T-helper 22 cell (primary cell): ENCODE data around the gene ORC2.
A peak's percentile ranks its signal among the peaks of the same experiment; 100 is the strongest.
"Not testable (repeated sequence)": the region's sequence is repeated elsewhere in the genome, so short reads cannot be mapped to it uniquely, and the experiment has no call there.

ENCODE experiments used
- DNase-seq: peaks from one replicate; pipeline ENCODE4 v3.0.0-alpha.2; 2020; ENCODE audit warnings: low read depth

ORC2 gene

DNA sequence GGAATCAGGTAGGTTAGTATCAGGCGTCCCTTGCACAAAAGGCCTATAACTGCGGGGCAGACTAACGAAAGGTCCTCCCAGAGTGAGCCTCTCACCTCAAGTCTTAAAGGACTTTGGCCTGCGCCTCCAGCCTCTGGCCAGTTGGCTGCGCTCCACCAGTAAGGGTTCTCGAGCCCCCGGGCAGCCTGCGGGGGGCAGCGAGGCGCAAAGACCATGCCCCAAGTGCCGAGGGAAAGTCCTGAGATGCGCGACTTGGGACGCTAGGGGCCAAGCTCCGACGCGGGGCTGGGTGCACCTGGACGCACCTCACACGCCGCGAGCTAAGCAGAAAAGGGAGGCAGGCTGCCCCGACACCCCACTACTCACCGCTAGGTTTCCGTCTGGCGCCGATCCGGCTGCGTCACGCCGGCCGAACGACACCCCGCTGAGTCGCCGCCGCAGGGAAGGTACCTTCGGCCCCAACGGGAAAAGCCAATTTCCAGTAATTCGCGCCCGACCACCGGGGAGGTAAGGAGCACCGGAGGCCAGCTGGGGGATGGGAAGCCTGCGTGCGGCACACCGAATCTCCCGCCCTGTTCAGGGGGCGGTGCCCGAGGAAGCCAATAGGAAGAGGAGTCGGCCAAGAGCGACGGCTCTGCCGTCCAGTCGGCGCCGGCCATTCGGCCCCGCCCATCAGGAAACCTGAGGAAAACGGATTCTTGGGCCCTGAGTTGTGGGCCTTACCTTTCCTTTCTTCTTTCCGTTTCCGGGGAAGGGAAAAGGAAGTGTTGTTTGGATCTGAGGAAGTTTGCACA lies at the start of gene ORC2:
Gene ORC2 (minus strand): TSS at position 537 of the 794 bp plus-strand sequence. CDS start 5,537 bp downstream, outside the sequence.
- DNase-seq: peak; percentile 85

DNA sequence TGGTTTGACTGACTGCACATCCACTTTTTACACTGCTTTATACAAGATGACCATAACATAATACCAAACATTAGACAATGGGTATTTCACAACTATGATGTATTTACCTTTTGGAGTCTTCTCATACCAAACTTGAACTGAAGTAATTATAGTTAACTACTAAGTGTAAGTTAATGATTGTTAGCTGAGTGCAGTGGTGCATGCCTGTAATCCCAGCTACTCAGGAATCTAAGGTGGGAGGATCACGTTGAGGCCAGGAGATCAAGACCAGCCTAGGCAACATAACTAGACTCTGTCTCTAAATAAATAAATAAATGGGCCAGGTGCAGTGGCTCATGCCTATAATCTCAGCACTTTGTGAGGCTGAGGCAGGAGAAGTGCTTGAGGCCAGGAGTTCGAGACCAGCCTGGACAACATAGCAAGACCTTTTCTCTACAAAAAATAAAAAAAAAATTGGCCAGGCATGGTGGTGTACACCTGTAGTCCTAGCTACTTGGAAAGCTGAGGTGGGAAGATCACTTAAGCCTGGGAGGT lies 44.9 kb upstream of the ORC2 start:
- DNase-seq: no peak

- DNase-seq: no peak
Observed at GRCh38 chr2:201007584-201007998, 44.1 kb upstream of the ORC2 start.

- DNase-seq: no peak
Observed at GRCh38 chr2:201006704-201007103, 43.2 kb upstream of the ORC2 start.

GRCh38 chr2:201004370-201004769 lies 40.9 kb upstream of the ORC2 start:
- no peak for DNase-seq

GRCh38 chr2:200993097-200993496 lies 29.6 kb upstream of the ORC2 start:
- DNase-seq: no peak

DNA sequence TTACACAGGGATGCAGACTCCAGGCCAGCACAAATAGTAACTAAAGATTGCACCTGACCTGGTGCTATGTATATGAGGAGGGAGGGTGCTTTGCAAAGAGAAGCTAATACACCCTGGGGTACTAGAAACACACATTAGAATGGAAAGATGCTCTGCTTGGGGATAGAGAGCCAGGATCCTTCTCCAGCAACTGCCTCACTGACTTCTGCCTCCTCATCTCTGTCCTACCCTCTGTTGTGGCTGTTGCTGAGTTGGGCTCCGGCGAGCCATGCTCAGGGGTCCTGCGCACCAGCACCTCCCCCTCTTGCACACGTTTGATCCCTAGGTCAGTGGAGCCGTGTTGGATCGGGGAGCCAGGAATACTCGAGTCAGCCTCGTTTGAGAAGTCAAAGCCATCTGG lies 23.7 kb upstream of the ORC2 start:
- DNase-seq: no peak

DNA sequence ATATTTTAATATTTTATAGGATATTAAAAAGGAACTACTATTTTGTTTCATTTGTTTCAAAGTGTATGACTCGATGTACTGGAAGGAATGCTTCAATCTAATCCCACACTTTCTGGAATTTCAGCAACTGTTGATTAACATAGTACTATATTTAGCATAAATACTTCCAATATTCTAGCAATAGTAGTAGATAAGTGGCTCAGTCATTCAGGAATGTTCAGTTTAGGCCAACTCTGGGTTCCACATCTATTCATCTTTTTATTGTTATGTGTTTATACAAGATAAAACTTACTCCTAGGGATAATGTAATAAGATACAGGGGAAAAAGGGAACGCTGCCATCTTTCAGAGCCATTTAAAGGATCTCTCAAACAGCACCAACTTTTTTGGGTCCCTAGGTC lies 22.3 kb upstream of the ORC2 start:
- no peak for DNase-seq

- DNase-seq: no peak
Observed at GRCh38 chr2:200976710-200977109, 13.2 kb upstream of the ORC2 start.

- DNase-seq: no peak
Observed at GRCh38 chr2:200975672-200976071, 12.2 kb upstream of the ORC2 start.

GRCh38 chr2:200970057-200970456 lies 6.6 kb upstream of the ORC2 start:
- DNase-seq: not testable (repeated sequence)

DNA sequence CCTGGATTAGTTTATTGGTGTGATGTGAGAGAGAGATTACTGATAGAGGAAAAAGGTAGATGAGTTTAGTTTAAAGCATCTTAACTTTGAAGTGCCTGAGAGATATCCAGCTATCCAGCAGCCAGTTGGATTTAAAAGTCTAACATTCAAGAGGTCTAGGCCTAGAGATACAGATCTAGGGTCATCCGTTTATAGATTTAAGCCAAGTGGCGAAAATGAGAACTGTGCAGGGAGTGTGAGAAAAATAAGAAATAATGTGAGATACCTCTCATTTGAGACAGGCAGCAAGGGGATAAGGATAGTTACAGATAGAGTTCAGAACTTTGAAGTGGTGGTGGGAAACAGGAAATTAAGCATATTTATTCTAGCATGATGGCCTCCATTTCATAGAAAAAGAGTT lies 5.3 kb upstream of the ORC2 start:
- DNase-seq: no peak

DNA sequence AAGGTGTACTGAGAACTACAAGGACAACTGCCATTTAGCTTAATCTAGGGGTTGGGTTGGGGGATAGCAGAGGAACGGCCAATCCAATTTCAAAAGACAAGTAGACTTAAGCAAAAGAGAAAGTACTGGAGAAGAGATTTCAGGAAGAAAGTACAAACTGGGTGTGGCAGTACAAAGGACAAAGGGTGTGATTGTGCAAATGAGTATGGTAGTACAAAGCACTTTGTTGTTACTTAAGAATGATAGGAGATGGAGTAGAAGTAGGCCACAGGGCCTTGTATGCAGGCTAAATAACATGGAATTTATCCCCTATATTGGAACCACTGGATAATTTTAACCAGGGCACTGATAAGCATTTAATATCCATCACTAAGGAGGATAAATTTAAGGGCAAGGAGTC lies 4.7 kb upstream of the ORC2 start:
- no peak for DNase-seq

GRCh38 chr2:200966770-200967169 lies 3.3 kb upstream of the ORC2 start:
- DNase-seq: no peak

DNA sequence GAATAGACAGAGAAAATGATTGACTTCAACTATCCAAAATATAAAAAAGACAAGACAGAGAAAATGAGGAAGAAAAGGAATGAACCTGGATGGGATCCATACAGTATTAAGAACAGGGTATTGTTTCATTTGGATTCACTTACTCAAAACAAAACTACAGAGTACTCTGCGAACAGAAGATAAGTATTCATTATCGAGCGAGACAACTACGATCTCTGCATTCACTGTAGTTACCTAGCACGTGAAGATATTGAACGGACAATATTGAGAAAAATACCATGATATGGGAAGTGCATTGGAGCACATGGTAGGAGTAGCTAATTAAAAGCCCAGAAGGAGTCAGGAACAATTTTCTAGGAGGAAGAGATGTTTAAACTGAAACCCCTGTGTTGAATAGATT lies 1.0 kb upstream of the ORC2 start:
- DNase-seq: no peak

DNA sequence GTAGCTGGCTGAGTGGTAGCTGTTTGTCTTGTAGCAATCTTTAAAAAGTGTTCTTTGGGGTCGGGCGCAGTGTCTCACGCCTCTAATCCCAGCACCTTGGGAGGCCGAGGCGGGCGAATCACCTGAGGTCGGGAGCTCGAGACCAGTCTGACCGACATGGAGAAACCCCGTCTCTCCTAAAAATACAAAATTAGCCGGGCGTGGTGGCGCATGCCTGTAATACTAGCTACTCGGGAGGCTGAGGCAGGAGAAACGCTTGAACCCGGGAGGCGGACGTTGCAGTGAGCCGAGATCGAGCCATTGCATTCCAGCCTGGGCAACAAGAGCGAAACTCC lies 425 bp upstream of the ORC2 start:
- not testable (repeated sequence) for DNase-seq

GRCh38 chr2:200962811-200963123 lies 693 bp downstream of the ORC2 start:
- DNase-seq: no peak

- DNase-seq: no peak
Observed at GRCh38 chr2:200961674-200962073, 1.8 kb downstream of the ORC2 start.

- no peak for DNase-seq
Observed at GRCh38 chr2:200950378-200950777, 13.1 kb downstream of the ORC2 start.

DNA sequence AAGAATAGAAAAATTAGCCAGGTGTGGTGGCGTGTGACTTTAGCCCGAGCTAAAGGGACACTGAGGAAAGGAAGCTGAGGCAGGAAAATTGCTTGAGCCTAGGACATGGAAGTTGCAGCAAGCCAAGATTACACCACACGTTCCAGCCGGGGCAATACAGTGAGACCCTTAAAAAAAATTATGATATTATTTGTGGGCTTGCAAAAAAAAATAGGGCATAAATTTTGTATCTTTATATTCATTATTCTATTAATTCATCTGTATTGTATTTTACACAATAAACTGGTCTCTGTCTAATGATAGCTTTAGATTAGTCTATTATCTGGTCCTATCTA lies 18.1 kb downstream of the ORC2 start:
- DNase-seq: no peak

GRCh38 chr2:200944467-200945394 lies 18.7 kb downstream of the ORC2 start:
- DNase-seq: no peak

GRCh38 chr2:200943527-200944105 lies 19.8 kb downstream of the ORC2 start:
- no peak for DNase-seq

- no peak for DNase-seq
Observed at GRCh38 chr2:200939832-200940231, 23.6 kb downstream of the ORC2 start.
